ENCODE measurements around the gene MCAT. TPM values are rescaled to one million over a fixed set of nuclear protein-coding genes. Genes with fewer than 3 reads are reported as not detected.

Gene MCAT
- total and polyA plus RNA-seq, 2 donors from 2014 or later = 24.8 to 74.7 TPM

DNA sequence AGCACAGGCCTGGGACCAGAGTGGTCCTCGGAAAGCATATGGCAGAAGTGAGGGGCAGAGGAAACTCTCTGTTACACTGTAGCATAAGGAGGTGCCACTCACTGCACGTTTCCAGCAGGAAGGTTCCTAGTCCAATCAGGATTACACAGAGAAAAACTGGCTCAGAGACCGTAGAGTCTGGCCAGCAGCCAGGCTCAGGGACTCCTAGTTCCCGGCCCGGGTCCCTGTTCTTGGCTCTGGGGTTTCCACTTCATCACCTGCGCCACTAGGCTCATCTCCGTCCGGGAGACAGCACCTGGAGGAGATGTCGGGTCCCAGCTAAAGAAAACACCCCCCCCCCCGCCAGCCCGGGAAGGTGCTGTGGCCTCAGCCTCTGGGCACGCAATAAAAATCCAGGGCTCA is 42.7 kb upstream of the MCAT start:
- H3K36me3 ChIP-seq (ENCODE audit: control insufficient read depth in 2 of 3, insufficient read depth in 3 of 3, low read length in 3 of 3) = no peaks in the 10 kb centered on the region
- H3K9me3 ChIP-seq (ENCODE audit: control insufficient read depth in 2 of 3, insufficient read depth in 1 of 3, low read length in 3 of 3) = no peaks in the 10 kb centered on the region
- FAIRE-seq (no peak), DNase-seq (peak; percentile 19 to 83 (median 78))
- no peaks in the 10 kb centered on the region for H3K27me3 ChIP-seq (ENCODE audit: control insufficient read depth, insufficient read depth, low read length)
- peak overlapping the region in 2 of 3 donors; percentile 47 to 76 for H3K4me3 ChIP-seq (ENCODE audit: low read length in 3 of 3)
- intact Hi-C loops (cut with DNase I) = no loop called here
- H3K9ac ChIP-seq (ENCODE audit: low read length in 3 of 3) = peak overlapping the region in 1 of 3 donors; percentile 77
- H3K27ac ChIP-seq (ENCODE audit: low read depth in 2 of 2, low read length in 2 of 2) = no peak overlapping the region
- TF ChIP-seq, protein P1, sequence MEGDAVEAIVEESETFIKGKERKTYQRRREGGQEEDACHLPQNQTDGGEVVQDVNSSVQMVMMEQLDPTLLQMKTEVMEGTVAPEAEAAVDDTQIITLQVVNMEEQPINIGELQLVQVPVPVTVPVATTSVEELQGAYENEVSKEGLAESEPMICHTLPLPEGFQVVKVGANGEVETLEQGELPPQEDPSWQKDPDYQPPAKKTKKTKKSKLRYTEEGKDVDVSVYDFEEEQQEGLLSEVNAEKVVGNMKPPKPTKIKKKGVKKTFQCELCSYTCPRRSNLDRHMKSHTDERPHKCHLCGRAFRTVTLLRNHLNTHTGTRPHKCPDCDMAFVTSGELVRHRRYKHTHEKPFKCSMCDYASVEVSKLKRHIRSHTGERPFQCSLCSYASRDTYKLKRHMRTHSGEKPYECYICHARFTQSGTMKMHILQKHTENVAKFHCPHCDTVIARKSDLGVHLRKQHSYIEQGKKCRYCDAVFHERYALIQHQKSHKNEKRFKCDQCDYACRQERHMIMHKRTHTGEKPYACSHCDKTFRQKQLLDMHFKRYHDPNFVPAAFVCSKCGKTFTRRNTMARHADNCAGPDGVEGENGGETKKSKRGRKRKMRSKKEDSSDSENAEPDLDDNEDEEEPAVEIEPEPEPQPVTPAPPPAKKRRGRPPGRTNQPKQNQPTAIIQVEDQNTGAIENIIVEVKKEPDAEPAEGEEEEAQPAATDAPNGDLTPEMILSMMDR (IDR thresholded peaks at IDR 0.05; ENCODE audit: borderline replicate concordance, extremely low read depth, insufficient read depth) = no peak
- peaks cover 0 to 10% (median 9%) of the 10 kb centered on the region in 3 donors for H3K4me1 ChIP-seq (ENCODE audit: control insufficient read depth in 2 of 3, insufficient read depth in 2 of 3, low read depth in 1 of 3, low read length in 3 of 3)

DNA sequence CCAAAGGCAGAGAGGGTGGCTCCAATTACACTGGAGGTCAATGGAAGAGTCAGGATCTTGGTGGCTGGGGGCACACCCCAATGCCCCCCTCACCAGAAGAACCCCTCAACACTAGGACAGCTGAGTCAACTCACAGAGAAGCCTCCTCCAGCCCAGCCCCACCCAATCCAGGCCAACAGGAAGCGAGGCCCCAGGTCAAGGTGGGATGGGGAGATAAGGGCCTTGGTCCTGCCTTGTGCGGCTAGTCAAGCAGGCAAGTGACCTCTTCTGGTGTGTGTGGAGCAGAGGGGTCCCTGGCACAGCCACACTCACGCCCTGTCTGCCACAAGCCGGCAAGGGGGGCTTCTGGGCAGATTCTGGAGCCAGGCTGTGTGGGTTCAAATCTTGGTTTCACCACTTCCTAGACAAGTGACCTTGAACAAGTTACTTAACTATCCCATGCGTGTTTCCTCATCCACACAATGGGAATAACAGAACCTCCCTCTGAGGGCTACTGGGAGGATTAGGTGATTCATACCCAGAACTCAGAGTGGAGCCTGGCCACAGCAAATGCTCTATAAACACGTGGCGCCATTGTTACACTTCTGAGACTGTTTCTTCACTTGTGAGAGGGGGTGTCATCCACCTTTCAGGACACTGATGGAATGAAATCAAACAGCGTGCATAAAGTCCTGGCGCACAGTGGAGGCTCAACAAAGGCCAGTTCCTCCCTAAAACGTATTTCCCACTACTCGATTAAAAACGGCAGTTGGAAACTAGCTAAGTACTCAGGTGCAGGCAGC is 40.5 kb upstream of the MCAT start:
- Histone ChIP-seq H3K27ac (ENCODE audit: low read depth in 2 of 2, low read length in 2 of 2) (no peak overlapping the region), H3K9me3 (ENCODE audit: control insufficient read depth in 2 of 3, insufficient read depth in 1 of 3, low read length in 3 of 3) (no peaks in the 10 kb centered on the region), H3K27me3 (ENCODE audit: control insufficient read depth, insufficient read depth, low read length) (no peaks in the 10 kb centered on the region), H3K4me1 (ENCODE audit: control insufficient read depth in 2 of 3, insufficient read depth in 2 of 3, low read depth in 1 of 3, low read length in 3 of 3) (peaks cover 0 to 10% (median 9%) of the 10 kb centered on the region in 3 donors), H3K4me3 (ENCODE audit: low read length in 3 of 3) (no peak overlapping the region), H3K36me3 (ENCODE audit: control insufficient read depth in 2 of 3, insufficient read depth in 3 of 3, low read length in 3 of 3) (peaks cover 0 to 3% (median 0%) of the 10 kb centered on the region in 3 donors), H3K9ac (ENCODE audit: low read length in 3 of 3) (no peak overlapping the region)
- FAIRE-seq (no peak), DNase-seq (peak in 1 of 5 donors; percentile 60)
- TF ChIP-seq, protein P1 (IDR thresholded peaks at IDR 0.05; ENCODE audit: borderline replicate concordance, extremely low read depth, insufficient read depth) = no peak
- intact Hi-C loops (cut with DNase I) = no loop called here

DNA sequence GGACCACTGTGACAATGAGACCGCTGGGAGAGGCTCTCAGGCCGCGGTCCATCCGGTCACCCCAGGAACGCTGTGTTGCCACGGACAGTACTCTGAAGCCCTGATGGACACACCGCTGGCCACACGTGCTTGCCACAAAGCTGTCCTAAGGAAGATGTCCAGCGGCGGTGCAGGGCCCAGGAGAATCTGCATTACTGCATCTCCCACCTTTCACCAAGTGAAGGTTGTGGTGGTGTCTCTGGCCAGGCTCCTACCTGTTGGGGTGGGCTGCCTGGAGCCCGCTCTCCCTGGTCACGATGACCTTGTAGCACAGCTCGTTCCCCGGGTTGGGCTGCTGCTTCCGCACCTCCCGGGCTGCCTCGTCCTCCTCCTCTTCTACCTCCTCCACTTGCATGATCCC is 39.5 kb upstream of the MCAT start:
- DNase-seq = peak in 1 of 5 donors; percentile 68
- Histone ChIP-seq H3K9ac (ENCODE audit: low read length in 3 of 3) (no peak overlapping the region), H3K4me3 (ENCODE audit: low read length in 3 of 3) (no peak overlapping the region), H3K9me3 (ENCODE audit: control insufficient read depth in 2 of 3, insufficient read depth in 1 of 3, low read length in 3 of 3) (no peaks in the 10 kb centered on the region), H3K27me3 (ENCODE audit: control insufficient read depth, insufficient read depth, low read length) (no peaks in the 10 kb centered on the region), H3K4me1 (ENCODE audit: control insufficient read depth in 2 of 3, insufficient read depth in 2 of 3, low read depth in 1 of 3, low read length in 3 of 3) (peaks cover 0 to 9% (median 6%) of the 10 kb centered on the region in 3 donors), H3K27ac (ENCODE audit: low read depth in 2 of 2, low read length in 2 of 2) (no peak overlapping the region), H3K36me3 (ENCODE audit: control insufficient read depth in 2 of 3, insufficient read depth in 3 of 3, low read length in 3 of 3) (peaks cover 0 to 3% (median 0%) of the 10 kb centered on the region in 3 donors)
- intact Hi-C loops (cut with DNase I) = no loop called here
- FAIRE-seq = no peak
- TF ChIP-seq, protein P1 (IDR thresholded peaks at IDR 0.05; ENCODE audit: borderline replicate concordance, extremely low read depth, insufficient read depth) = no peak
